Measurements from ENCODE around the gene BANF2. TPM values are rescaled to one million over a fixed set of nuclear protein-coding genes. Genes with fewer than 3 reads are reported as not detected.

Gene BANF2
- total and polyA plus RNA-seq, 2 of the 8 experiments (the other 6 are each of a cell fraction or from before 2014, with no cell fraction given) = not detected

- H4K91ac ChIP-seq (replicated peaks; ENCODE audit: insufficient read length, low read length) = no peak overlapping the region
- no peak overlapping the region for H2BK12ac ChIP-seq (ENCODE audit: low read depth, low read length)
- no peak overlapping the region for H3K56ac ChIP-seq (replicated peaks; ENCODE audit: insufficient read length, low read depth, low read length)
- H3K36me3 ChIP-seq (ENCODE audit: control insufficient read depth in 2 of 4, insufficient read depth in 4 of 4, low read length in 3 of 4) = peaks cover 0 to 8% (median 1%) of the 10 kb centered on the region in 4 experiments; a peak in 3 of 8 replicates
- no peak overlapping the region for H3K4me3 ChIP-seq (ENCODE audit: extremely low read depth in 1 of 4, insufficient read depth in 2 of 4, low read depth in 3 of 4, low read length in 4 of 4)
- no peak overlapping the region for H3K4ac ChIP-seq (replicated peaks; ENCODE audit: insufficient read length, low read depth, low read length)
- no peak for DNase-seq (ENCODE audit: low read depth in 1 of 2, low spot score in 2 of 2)
- no peak overlapping the region for H2AK5ac ChIP-seq (ENCODE audit: low read depth, low read length)
- no peak overlapping the region for H3K4me2 ChIP-seq (ENCODE audit: insufficient read depth in 1 of 2, low read depth in 2 of 2, low read length in 2 of 2)
- H3K9me3 ChIP-seq (ENCODE audit: insufficient read depth in 2 of 2, low read depth in 1 of 2, low read length in 1 of 2) = no peaks in the 10 kb centered on the region
- H2AFZ ChIP-seq (ENCODE audit: low read length) = no peak overlapping the region
- H3K4me1 ChIP-seq (replicated peaks in 1 of 4; ENCODE audit: control insufficient read depth in 3 of 4, insufficient read depth in 4 of 4, low read length in 3 of 4) = peaks cover 6 to 12% (median 8%) of the 10 kb centered on the region in 4 experiments
- WGBS, 2 experiments (ENCODE audit: extremely low coverage in 1 of 2, insufficient coverage in 1 of 2, insufficient read length in 1 of 2, insufficient replicate concordance in 2 of 2, low coverage in 1 of 2, low lambda C conversion rate in 2 of 2, missing lambda C conversion rate in 1 of 2) = 88% methylated on average over 12 of the region's 13 CpGs; no CpG with 5 or more reads in 1 of the 2 experiments
- H3K14ac ChIP-seq (ENCODE audit: insufficient read length) = no peak overlapping the region
- H3K23me2 ChIP-seq (ENCODE audit: low read depth, low read length) = peaks cover 7% of the 10 kb centered on the region; the same call in 1 of the 2 replicates
- H2BK15ac ChIP-seq (ENCODE audit: low read length) = no peak overlapping the region
- H4K5ac ChIP-seq (ENCODE audit: insufficient read length, low read depth, low read length) = no peak overlapping the region
- H3K79me1 ChIP-seq (ENCODE audit: low read depth, low read length) = peaks cover 30% of the 10 kb centered on the region
- H3K18ac ChIP-seq (ENCODE audit: extremely low read depth, low read length) = no peak overlapping the region
- H2BK5ac ChIP-seq (ENCODE audit: low read depth, low read length) = 0 out of 2 replicates have a peak overlapping the region, but pooled peaks have one; percentile 24
- H3K27ac ChIP-seq (ENCODE audit: low read depth, low read length) = no peak overlapping the region
- no peak for FAIRE-seq
- H2BK120ac ChIP-seq (replicated peaks; ENCODE audit: low read depth, low read length) = no peak overlapping the region
- H3K23ac ChIP-seq (ENCODE audit: insufficient read length) = no peak overlapping the region
- H3K79me2 ChIP-seq (ENCODE audit: control insufficient read depth in 1 of 2, insufficient read depth in 2 of 2, low read length in 2 of 2) = peaks cover 27 to 97% of the 10 kb centered on the region in 2 experiments
- H3K27me3 ChIP-seq (replicated peaks in 1 of 4; ENCODE audit: control insufficient read depth in 3 of 4, extremely low read depth in 1 of 4, insufficient read depth in 3 of 4, low read length in 3 of 4) = no peaks in the 10 kb centered on the region
- H4K20me1 ChIP-seq (replicated peaks in 1 of 2; ENCODE audit: control insufficient read depth in 1 of 2, insufficient read depth in 2 of 2, low read length in 2 of 2) = peaks cover 11 to 28% of the 10 kb centered on the region in 2 experiments
- H2BK20ac ChIP-seq (ENCODE audit: low read length) = no peak overlapping the region
- ChIA-PET CTCF (ENCODE audit: partially characterized antibody) (interaction anchor here (0.6 to 1.8 kb wide), 11 partner anchors 11 to 1349 kb away, joined by 3 to 6 read pairs (median 3); no protein-coding TSS in a partner anchor), POLR2A (ENCODE audit: partially characterized antibody) (interaction anchor here (0.9 to 2.0 kb wide), 4 partner anchors 9 to 21 kb away, joined by 3 to 21 read pairs (median 4); no protein-coding TSS in a partner anchor)
- no peak overlapping the region; a peak in 1 of 7 replicates for H3K9ac ChIP-seq (replicated peaks in 1 of 4; ENCODE audit: extremely low read depth in 1 of 4, low read depth in 3 of 4, low read length in 3 of 4)
- no peak overlapping the region for H4K8ac ChIP-seq (ENCODE audit: extremely low read depth, insufficient read depth, low read length)
- TF ChIP-seq CHD1 (IDR thresholded peaks at IDR 0.05; ENCODE audit: low read depth, low read length) (no peak), SP1 (IDR thresholded peaks at IDR 0.05; ENCODE audit: low read depth, low read length) (no peak), RAD21 (IDR thresholded peaks at IDR 0.05 in 1 of 2, conservative IDR thresholded peaks at IDR 0.05 in 1 of 2; ENCODE audit: low read depth in 2 of 2, low read length in 2 of 2) (no peak), HDAC2 (IDR thresholded peaks at IDR 0.05; ENCODE audit: borderline replicate concordance in 1 of 2, low read depth in 2 of 2, low read length in 2 of 2) (no peak), RBBP5 (IDR thresholded peaks at IDR 0.05; ENCODE audit: borderline replicate concordance, low read depth, low read length) (no peak), GABPA (IDR thresholded peaks at IDR 0.05; ENCODE audit: borderline replicate concordance, insufficient read depth, low read length) (no peak), SIN3A (conservative IDR thresholded peaks at IDR 0.05 in 1 of 2, IDR thresholded peaks at IDR 0.05 in 1 of 2; ENCODE audit: low read depth in 1 of 2, low read length in 2 of 2) (no peak), SP2 (IDR thresholded peaks at IDR 0.05; ENCODE audit: low read length) (no peak), E2F6 (IDR thresholded peaks at IDR 0.05) (no peak), TCF12 (IDR thresholded peaks at IDR 0.05; ENCODE audit: low read depth, low read length) (no peak)
Observed at GRCh38 chr20:17675519-17676377, 24.0 kb upstream of the BANF2 start.
